Gastroesophageal sphincter (tissue), 3 donors: ENCODE measurements around the gene CRACR2B.

Experiments
- POLR2AphosphoS5 ChIP-seq: sonication (generic); formaldehyde crosslinking; IDR thresholded peaks from one replicate; pipeline ENCODE4 v1.6.1; 2017; ENCODE audit warnings: antibody characterized with exemption
- TF ChIP-seq, protein P1 (sequence below), 4 experiments: fragments of 200-600 bp in 2 of 4; fragments of 450-650 bp in 2 of 4; sonication (generic) in 1 of 4; IDR thresholded peaks; one replicate each; pipeline ENCODE4 v1.5.1; 2017 to 2019; ENCODE audit warnings: antibody characterized with exemption in 4 of 4, mild to moderate bottlenecking in 2 of 4, moderate library complexity in 2 of 4

- no peak for TF ChIP-seq POLR2AphosphoS5
- TF ChIP-seq, protein P1, sequence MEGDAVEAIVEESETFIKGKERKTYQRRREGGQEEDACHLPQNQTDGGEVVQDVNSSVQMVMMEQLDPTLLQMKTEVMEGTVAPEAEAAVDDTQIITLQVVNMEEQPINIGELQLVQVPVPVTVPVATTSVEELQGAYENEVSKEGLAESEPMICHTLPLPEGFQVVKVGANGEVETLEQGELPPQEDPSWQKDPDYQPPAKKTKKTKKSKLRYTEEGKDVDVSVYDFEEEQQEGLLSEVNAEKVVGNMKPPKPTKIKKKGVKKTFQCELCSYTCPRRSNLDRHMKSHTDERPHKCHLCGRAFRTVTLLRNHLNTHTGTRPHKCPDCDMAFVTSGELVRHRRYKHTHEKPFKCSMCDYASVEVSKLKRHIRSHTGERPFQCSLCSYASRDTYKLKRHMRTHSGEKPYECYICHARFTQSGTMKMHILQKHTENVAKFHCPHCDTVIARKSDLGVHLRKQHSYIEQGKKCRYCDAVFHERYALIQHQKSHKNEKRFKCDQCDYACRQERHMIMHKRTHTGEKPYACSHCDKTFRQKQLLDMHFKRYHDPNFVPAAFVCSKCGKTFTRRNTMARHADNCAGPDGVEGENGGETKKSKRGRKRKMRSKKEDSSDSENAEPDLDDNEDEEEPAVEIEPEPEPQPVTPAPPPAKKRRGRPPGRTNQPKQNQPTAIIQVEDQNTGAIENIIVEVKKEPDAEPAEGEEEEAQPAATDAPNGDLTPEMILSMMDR (IDR thresholded peaks at IDR 0.05): no peak
These were observed 398 bp upstream of the CRACR2B start for GRCh38 chr11:827146-827896.
